Measurements from ENCODE around the gene MRTO4.
"Not testable (repeated sequence)": the region's sequence is repeated elsewhere in the genome, so short reads cannot be mapped to it uniquely, and the experiment has no call there.

The MRTO4 gene

GRCh38 chr1:19273106-19273843, 21.7 kb downstream of the MRTO4 start:
- no peak for DNase-seq

GRCh38 chr1:19273844-19274531, 22.4 kb downstream of the MRTO4 start:
- DNase-seq: not testable (repeated sequence)

- no peak for DNase-seq
Observed at GRCh38 chr1:19274636-19275035, 23.0 kb downstream of the MRTO4 start.

- DNase-seq: no peak
Observed at GRCh38 chr1:19283891-19284290, 32.3 kb downstream of the MRTO4 start.

- DNase-seq: no peak
Observed at GRCh38 chr1:19284881-19285280, 33.3 kb downstream of the MRTO4 start.

GRCh38 chr1:19285366-19285765, 33.8 kb downstream of the MRTO4 start:
- not testable (repeated sequence) for DNase-seq

GRCh38 chr1:19285807-19286206, 34.2 kb downstream of the MRTO4 start:
- not testable (repeated sequence) for DNase-seq

DNA sequence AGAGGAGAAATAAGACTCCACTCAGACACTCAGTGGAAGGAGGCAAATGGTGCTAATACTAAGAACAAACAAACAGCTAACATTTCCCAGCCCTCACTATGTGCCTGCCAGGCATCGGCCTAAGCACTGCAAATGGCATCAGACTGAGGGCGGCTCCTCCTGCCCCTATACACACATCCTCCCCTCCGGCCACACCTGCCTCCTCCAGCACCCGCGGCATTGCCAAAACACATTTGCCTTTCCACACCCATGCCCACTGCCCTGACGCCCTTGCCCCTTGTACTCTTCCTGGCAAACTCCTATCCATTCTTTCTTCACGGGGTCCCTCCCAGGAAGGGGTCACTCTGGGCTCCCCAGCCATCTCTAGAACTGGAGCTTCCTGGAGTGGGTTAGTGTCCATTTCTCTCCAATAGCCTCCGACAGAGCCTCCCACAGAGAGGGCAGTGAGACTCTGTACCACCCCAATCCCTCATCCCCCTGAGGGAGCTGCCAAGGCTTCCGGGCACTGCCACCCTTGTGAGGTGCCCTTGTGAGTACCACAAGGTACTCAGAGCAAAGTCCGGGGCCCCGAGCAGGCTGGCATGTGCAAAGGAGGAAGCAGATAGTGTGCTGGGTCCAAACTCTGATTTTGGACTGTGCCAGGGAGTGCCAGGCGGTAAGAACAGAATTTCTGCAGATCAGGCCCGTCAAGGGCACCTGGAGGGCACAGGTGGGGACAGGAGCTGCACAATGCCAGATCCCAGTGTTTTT, 36.0 kb downstream of the MRTO4 start:
- no peak for DNase-seq

DNA sequence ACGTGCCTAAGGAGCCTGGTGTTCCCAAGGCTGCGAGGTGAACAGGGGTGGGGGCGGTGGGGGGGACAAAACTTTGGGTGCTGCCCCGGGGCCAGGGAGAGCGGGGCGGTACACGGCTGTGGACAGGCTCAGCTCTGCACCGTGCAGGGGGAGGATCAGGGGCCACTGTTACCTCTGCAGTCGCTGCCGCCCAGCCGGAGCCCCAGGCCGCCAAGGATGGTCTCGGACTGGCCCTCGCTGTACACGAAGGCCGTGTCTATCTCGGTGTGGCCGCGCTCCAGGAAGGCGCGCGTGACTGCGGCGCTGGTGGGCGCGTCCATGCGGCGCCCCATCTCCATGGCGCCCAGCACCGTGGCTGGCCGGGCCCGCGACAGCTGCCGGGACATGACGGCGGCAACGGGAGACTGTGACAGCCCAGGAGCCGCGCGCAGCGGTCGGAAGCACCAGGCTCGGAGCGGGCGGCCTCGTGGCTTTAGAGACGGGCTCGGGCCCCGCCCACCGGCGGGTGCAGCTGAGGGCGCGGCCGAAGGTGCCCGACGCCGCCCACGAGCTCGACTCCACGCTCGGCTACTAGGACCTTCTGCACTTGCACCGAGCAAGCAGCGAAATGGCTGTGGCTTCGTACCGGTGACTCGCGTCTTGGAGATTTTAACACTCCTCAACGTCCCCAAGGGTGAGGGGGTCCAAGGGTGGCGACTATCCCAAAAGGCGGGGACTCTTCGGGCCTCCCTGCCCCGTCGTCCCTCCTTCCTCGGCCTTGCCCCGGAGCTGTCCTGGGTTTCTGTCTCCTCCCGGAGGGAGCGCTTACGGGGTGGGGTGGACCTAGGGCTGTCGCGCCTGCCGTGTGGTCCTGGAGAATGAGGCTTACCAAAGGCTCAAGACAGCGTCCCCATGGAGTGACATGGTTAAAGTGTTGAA, 37.0 kb downstream of the MRTO4 start, which contains the start of gene AKR7A3:
Gene AKR7A3, minus strand, starts transcription at position 447 of the 918 bp plus-strand sequence. Its CDS starts 61 bp downstream, at position 386.
- not testable (repeated sequence) for DNase-seq

DNA sequence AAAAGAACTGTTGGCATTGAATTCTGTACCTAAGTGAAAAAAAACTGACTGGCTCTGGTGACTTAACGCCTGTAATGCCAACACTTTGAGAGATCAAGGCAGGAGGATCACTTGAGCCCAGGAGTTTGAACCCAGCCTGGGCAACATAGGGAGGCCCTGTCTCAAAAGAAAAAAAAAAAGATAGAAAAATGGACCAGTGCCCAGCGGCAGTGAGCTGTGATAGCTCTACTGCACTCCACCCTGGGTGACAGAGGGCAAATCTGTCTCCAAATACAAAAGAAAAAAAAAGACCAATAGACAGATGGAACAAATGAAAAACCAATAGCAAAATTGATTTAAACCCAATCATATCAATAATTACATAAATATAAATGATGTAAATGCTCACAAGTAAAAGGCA, 37.6 kb downstream of the MRTO4 start:
- no peak for DNase-seq

DNA sequence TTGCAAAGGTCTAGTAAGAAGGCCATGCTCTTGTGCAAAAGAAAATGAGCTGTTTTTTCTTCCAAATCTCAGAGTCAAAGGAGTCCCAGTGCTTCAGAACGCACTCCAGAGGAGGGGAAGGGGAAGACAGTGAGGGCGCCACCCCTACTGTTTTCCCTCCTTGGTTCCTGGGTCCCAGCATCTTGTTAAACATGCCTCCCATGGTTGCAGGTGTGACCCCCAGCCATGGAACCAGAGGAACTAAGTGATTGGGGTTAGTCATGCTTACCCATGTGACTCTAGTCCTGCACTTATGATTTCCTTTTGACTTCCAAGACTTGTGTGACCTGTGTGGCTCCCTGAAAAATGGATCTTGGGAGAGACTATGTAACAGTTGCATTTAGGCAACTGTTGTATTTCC, 43.0 kb downstream of the MRTO4 start:
- DNase-seq: no peak

DNA sequence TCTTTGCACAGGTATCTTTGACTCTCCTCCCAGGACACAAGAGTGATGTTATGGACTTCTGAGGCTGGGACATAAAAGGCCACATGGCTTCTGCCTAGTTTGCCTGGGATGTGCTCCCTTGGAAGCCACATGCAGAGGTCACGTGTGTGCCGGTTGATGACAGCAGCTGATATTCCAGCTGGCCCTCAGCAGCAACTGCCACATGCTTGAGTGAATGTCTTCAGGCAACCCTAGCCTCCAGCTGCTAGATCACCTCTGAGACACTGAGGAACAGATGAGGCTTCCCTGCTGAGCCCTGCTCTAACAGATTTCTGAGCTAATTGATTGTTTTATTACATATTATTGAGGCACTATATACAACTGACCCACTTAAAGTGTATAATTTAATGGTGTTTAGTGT, 48.6 kb downstream of the MRTO4 start:
- DNase-seq: no peak

DNA sequence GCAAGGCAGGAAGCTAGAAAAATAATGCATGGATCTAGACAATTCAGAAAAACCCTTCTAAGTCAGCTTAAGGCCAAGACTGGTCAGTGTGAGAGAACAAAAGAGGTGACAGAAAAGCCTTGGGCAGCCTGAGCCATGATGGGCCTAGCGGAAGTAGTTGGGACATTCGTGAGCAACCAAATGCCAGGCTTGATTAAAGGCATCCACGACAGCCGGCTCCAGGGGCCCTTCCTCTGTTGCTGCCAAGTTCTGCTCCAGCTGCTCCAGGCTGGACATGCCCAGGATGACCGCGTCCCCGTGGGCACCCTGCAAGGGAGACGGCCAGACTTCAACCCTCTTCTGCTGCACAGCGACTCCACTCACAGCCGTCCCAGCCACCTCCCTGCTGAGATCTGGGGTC, 52.5 kb downstream of the MRTO4 start:
- DNase-seq: not testable (repeated sequence)

GRCh38 chr1:19305880-19306279, 54.3 kb downstream of the MRTO4 start:
- DNase-seq: no peak

DNA sequence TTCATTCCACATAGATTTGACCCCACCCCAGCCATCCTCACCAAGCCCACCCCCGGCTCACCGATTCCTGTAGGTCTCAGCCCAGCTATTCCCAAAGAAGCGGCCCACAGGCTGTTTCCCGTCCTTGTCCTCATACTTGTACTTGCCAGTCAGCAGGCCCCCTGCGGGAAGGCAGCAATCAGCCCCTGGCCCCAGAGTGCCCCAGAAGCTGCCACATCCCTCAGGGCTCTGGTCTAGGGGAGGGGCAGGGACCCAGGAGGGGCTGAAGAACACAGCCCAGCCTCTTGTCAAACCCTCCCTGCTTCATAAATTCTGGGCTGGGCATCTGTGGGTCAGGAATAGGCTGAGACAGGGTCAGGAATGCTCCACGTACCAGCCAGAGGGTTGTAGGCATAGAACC, 55.3 kb downstream of the MRTO4 start:
- no peak for DNase-seq

GRCh38 chr1:19307794-19308508, 56.3 kb downstream of the MRTO4 start:
- DNase-seq: no peak

DNA sequence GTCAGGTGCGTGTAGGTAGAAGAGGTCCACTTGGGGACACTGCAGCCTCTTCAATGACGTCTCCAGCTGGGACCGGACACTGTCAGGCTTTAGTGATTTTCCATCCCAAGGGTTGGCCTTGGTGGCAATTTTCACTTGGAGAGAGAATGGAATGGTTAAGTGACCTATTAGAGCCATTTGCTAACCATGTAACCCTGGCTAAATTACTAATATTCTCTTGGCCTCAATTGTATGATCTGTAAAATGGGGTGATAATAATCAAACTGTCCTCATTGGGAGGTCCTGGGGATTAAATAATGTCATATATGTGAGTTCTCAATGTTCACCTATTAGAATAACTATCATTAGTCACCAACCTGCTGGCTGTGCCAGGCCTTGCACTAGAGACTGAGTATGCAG, 56.9 kb downstream of the MRTO4 start:
- DNase-seq: no peak

- no peak for DNase-seq
Observed at GRCh38 chr1:19309123-19309813, 57.7 kb downstream of the MRTO4 start.
